Neuronal stem cell (in vitro differentiated cells): Measurements from ENCODE around the gene FLRT1.
A peak's percentile ranks its signal among the peaks of the same experiment; 100 is the strongest.

ENCODE experiments used
- DNase-seq: peaks from one replicate; pipeline ENCODE4 v3.0.0-alpha.2; 2013; ENCODE audit warnings: low spot score
- H2AFZ ChIP-seq: one replicate; pipeline ENCODE4 v1.6.1; 2013; ENCODE audit warnings: mild to moderate bottlenecking, low read length, inconsistent platforms
- H2AK5ac ChIP-seq: 2 replicates; pipeline ENCODE4 v1.6.1; 2013; ENCODE audit warnings: low read depth, mild to moderate bottlenecking, inconsistent platforms, low read length, moderate library complexity, mixed read lengths
- H2BK120ac ChIP-seq: 2 replicates; pipeline ENCODE4 v1.6.1; 2013; ENCODE audit warnings: low read depth, mild to moderate bottlenecking, inconsistent platforms, low read length, moderate library complexity, mixed read lengths
- H2BK12ac ChIP-seq: one replicate; pipeline ENCODE4 v1.6.1; 2013; ENCODE audit warnings: low read length, inconsistent platforms
- H2BK15ac ChIP-seq: 2 replicates; pipeline ENCODE4 v1.6.1; 2013; ENCODE audit warnings: mild to moderate bottlenecking, low read length, inconsistent platforms, mixed read lengths
- H2BK5ac ChIP-seq: one replicate; pipeline ENCODE4 v1.6.1; 2013; ENCODE audit warnings: inconsistent platforms, mild to moderate bottlenecking, low read length, moderate library complexity
- H3K14ac ChIP-seq: one replicate; pipeline ENCODE4 v1.6.1; 2013; ENCODE audit warnings: low read length, inconsistent platforms
- H3K18ac ChIP-seq: 2 replicates; pipeline ENCODE4 v1.6.1; 2013; ENCODE audit warnings: low read length, inconsistent platforms
- H3K23ac ChIP-seq: 2 replicates; pipeline ENCODE4 v1.6.1; 2013; ENCODE audit warnings: low read depth, mild to moderate bottlenecking, mixed read lengths, low read length, inconsistent platforms; ENCODE audit not compliant: poor library complexity
- H3K27ac ChIP-seq: replicated peaks from 3 replicates; pipeline ENCODE4 v1.5.1; 2013; ENCODE audit warnings: low read length, inconsistent platforms
- H3K27me3 ChIP-seq, 3 experiments: 2 replicates each; pipeline ENCODE4 v1.6.1; 2013; ENCODE audit warnings: low read length in 3 of 3, mild to moderate bottlenecking in 2 of 3, inconsistent platforms in 1 of 3, low read depth in 1 of 3, mixed read lengths in 1 of 3, moderate library complexity in 1 of 3; ENCODE audit not compliant: control insufficient read depth in 3 of 3, insufficient read depth in 3 of 3
- H3K36me3 ChIP-seq, 2 donors: replicated peaks in 1 of 2; 2 replicates each; pipeline ENCODE4 v1.6.1; 2013; ENCODE audit warnings: low read length in 2 of 2; ENCODE audit not compliant: control insufficient read depth in 2 of 2, insufficient read depth in 2 of 2
- H3K4ac ChIP-seq: 2 replicates; pipeline ENCODE4 v1.6.1; 2013; ENCODE audit warnings: inconsistent platforms, mild to moderate bottlenecking, low read length, moderate library complexity
- H3K4me1 ChIP-seq, 2 donors: 1 replicate in 1 of 2; 2 replicates in 1 of 2; pipeline ENCODE4 v1.6.1; 2013; ENCODE audit warnings: low read length in 2 of 2, low read depth in 1 of 2; ENCODE audit not compliant: control insufficient read depth in 2 of 2, insufficient read depth in 1 of 2
- H3K4me2 ChIP-seq: one replicate; pipeline ENCODE4 v1.6.1; 2013; ENCODE audit warnings: mild to moderate bottlenecking, low read length, inconsistent platforms; ENCODE audit not compliant: insufficient read depth, poor library complexity, severe bottlenecking
- H3K4me3 ChIP-seq, 2 donors: 2 replicates each; pipeline ENCODE4 v1.5.1; 2013; ENCODE audit warnings: low read length in 2 of 2, mild to moderate bottlenecking in 2 of 2, inconsistent platforms in 1 of 2, moderate library complexity in 1 of 2
- H3K79me1 ChIP-seq: one replicate; pipeline ENCODE4 v1.6.1; 2013; ENCODE audit warnings: low read depth, mild to moderate bottlenecking, inconsistent platforms, low read length, moderate library complexity
- H3K9ac ChIP-seq: one replicate; pipeline ENCODE4 v1.6.1; 2013; ENCODE audit warnings: mild to moderate bottlenecking, low read depth, low read length, inconsistent platforms; ENCODE audit not compliant: poor library complexity
- H3K9me3 ChIP-seq, 2 donors: replicated peaks in 1 of 2; 2 replicates each; pipeline versions ENCODE3 to v1.6.1; 2013; ENCODE audit warnings: low read length in 2 of 2, mild to moderate bottlenecking in 2 of 2, inconsistent platforms in 1 of 2, low read depth in 1 of 2, mixed read lengths in 1 of 2, moderate library complexity in 1 of 2; ENCODE audit not compliant: control insufficient read depth in 2 of 2, insufficient read depth in 1 of 2
- H4K8ac ChIP-seq: one replicate; pipeline ENCODE4 v1.6.1; 2013; ENCODE audit warnings: low read depth, mild to moderate bottlenecking, inconsistent platforms, low read length, moderate library complexity
- H4K91ac ChIP-seq: one replicate; pipeline ENCODE4 v1.6.1; 2013; ENCODE audit warnings: low read length, low read depth, mild to moderate bottlenecking, inconsistent platforms; ENCODE audit not compliant: poor library complexity
- WGBS, 2 donors: extraction: QIAGEN DNeasy Blood & Tissue Kit; methylation state at CpG; one replicate each; pipeline ENCODE4 v1.1.7; 2013; ENCODE audit warnings: missing lambda C conversion rate in 2 of 2, mixed read lengths in 1 of 2; ENCODE audit not compliant: insufficient read length in 2 of 2, insufficient replicate concordance in 1 of 2; ENCODE audit errors: extremely low coverage in 2 of 2; 5-methylcytosine and 5-hydroxymethylcytosine counted together

The FLRT1 gene

GRCh38 chr11:64008283-64008913 is 27.3 kb upstream of the FLRT1 start:
- Histone ChIP-seq H3K9ac (no peak overlapping the region), H3K4ac (no peak overlapping the region), H3K23ac (peak overlapping the region; percentile 85), H3K4me1 (peaks cover 12 to 13% of the 10 kb centered on the region in 2 donors), H2BK15ac (peak overlapping the region; percentile 63), H3K27ac (no peak overlapping the region), H4K8ac (no peak overlapping the region), H3K18ac (peak overlapping the region; percentile 7), H2AK5ac (peak overlapping the region; percentile 93), H2BK5ac (no peak overlapping the region), H3K4me3 (peak overlapping the region in 1 of 2 donors; percentile 30), H3K79me1 (peaks cover 5% of the 10 kb centered on the region), H3K36me3 (no peaks in the 10 kb centered on the region), H3K14ac (no peak overlapping the region), H3K4me2 (no peak overlapping the region), H4K91ac (no peak overlapping the region), H2BK12ac (peak overlapping the region; percentile 66), H2AFZ (peak overlapping the region; percentile 82), H2BK120ac (no peak overlapping the region), H3K9me3 (peaks cover 0 to 3% of the 10 kb centered on the region in 2 donors), H3K27me3 (peaks cover 0 to 49% (median 0%) of the 10 kb centered on the region in 3 experiments)
- no peak for DNase-seq
- WGBS, 2 donors = no CpG with 5 or more reads among the region's 26 CpGs

GRCh38 chr11:64008914-64009633 is 26.7 kb upstream of the FLRT1 start:
- H3K4me3 ChIP-seq = no peak overlapping the region
- H3K9ac ChIP-seq = peak overlapping the region; percentile 9

GRCh38 chr11:64009710-64010109 is 26.0 kb upstream of the FLRT1 start:
- Histone ChIP-seq H2BK5ac (no peak overlapping the region), H4K8ac (no peak overlapping the region), H2BK15ac (no peak overlapping the region), H3K36me3 (no peaks in the 10 kb centered on the region), H3K4me1 (peaks cover 15 to 19% of the 10 kb centered on the region in 2 donors), H3K14ac (no peak overlapping the region), H3K18ac (no peak overlapping the region), H3K9ac (no peak overlapping the region), H2AK5ac (no peak overlapping the region), H3K9me3 (peaks cover 0 to 3% of the 10 kb centered on the region in 2 donors), H3K23ac (no peak overlapping the region), H4K91ac (no peak overlapping the region), H3K4me2 (no peak overlapping the region), H2AFZ (no peak overlapping the region), H3K27ac (no peak overlapping the region), H3K79me1 (peaks cover 5% of the 10 kb centered on the region), H3K4ac (no peak overlapping the region), H3K4me3 (no peak overlapping the region), H2BK12ac (no peak overlapping the region), H2BK120ac (no peak overlapping the region), H3K27me3 (peaks cover 0 to 48% (median 3%) of the 10 kb centered on the region in 3 experiments)
- DNase-seq = no peak
- WGBS, 2 donors = no CpG with 5 or more reads among the region's 8 CpGs

More at GRCh38 chr11:64008914-64009633, 26.7 kb upstream of the FLRT1 start:
- Histone ChIP-seq H3K27me3 (peaks cover 0 to 49% (median 0%) of the 10 kb centered on the region in 3 experiments), H3K4ac (no peak overlapping the region), H2BK5ac (no peak overlapping the region), H3K14ac (no peak overlapping the region), H3K9me3 (peaks cover 0 to 3% of the 10 kb centered on the region in 2 donors), H3K4me1 (peaks cover 12 to 13% of the 10 kb centered on the region in 2 donors), H3K79me1 (peaks cover 5% of the 10 kb centered on the region), H3K18ac (no peak overlapping the region), H4K8ac (no peak overlapping the region), H2AFZ (no peak overlapping the region), H3K27ac (no peak overlapping the region), H3K36me3 (no peaks in the 10 kb centered on the region), H4K91ac (no peak overlapping the region), H2BK15ac (no peak overlapping the region), H3K4me2 (no peak overlapping the region), H3K23ac (peak overlapping the region; percentile 85), H2BK120ac (no peak overlapping the region), H2BK12ac (no peak overlapping the region), H2AK5ac (peak overlapping the region; percentile 93)
- no peak for DNase-seq
- no CpG with 5 or more reads among the region's 18 CpGs for WGBS, 2 donors

GRCh38 chr11:64010783-64011182 is 24.9 kb upstream of the FLRT1 start:
- no peak overlapping the region for H3K4me2 ChIP-seq
- H3K14ac ChIP-seq = no peak overlapping the region
- H2AFZ ChIP-seq = no peak overlapping the region
- no peak overlapping the region for H2BK120ac ChIP-seq
- DNase-seq = no peak
- H3K18ac ChIP-seq = no peak overlapping the region
- peaks cover 18 to 25% of the 10 kb centered on the region in 2 donors for H3K4me1 ChIP-seq
- H2BK15ac ChIP-seq = no peak overlapping the region
- no CpG with 5 or more reads among the region's 2 CpGs for WGBS, 2 donors
- H2BK5ac ChIP-seq = no peak overlapping the region
- H4K8ac ChIP-seq = no peak overlapping the region
- H3K27ac ChIP-seq = no peak overlapping the region
- peaks cover 0 to 3% of the 10 kb centered on the region in 2 donors for H3K9me3 ChIP-seq
- no peak overlapping the region for H3K4ac ChIP-seq
- H2AK5ac ChIP-seq = no peak overlapping the region
- no peak overlapping the region for H2BK12ac ChIP-seq
- H3K23ac ChIP-seq = no peak overlapping the region
- H4K91ac ChIP-seq = no peak overlapping the region
- peaks cover 0 to 41% (median 8%) of the 10 kb centered on the region in 3 experiments for H3K27me3 ChIP-seq
- H3K4me3 ChIP-seq = no peak overlapping the region
- H3K79me1 ChIP-seq = peaks cover 3% of the 10 kb centered on the region
- H3K9ac ChIP-seq = no peak overlapping the region
- no peaks in the 10 kb centered on the region for H3K36me3 ChIP-seq
